ENCODE results near the gene HDGFL1. TPM values are rescaled to one million over a fixed set of nuclear protein-coding genes. Genes with fewer than 3 reads are reported as not detected.

The HDGFL1 gene
- total RNA-seq, 1 experiment from 2014 or later, result not detected

- DNase-seq (ENCODE audit: low spot score) (no peak), ATAC-seq (no peak)
- POLR2A ChIA-PET, result no interaction called here
- no peaks in the 10 kb centered on the region for H3K27me3 Mint-ChIP-seq (ENCODE audit: low read depth)
- no peak overlapping the region for H3K27ac Mint-ChIP-seq
- H3K36me3 Mint-ChIP-seq, result no peaks in the 10 kb centered on the region
- H3K9me3 Mint-ChIP-seq, result peaks cover 3% of the 10 kb centered on the region
- H3K4me3 Mint-ChIP-seq, result no peak overlapping the region
- CTCF ChIA-PET, result no interaction called here
- TF ChIP-seq NFATC4 (CRISPR knock-in tag; IDR thresholded peaks at IDR 0.05), result no peak
- TF ChIP-seq STAT6 (CRISPR knock-in tag; conservative IDR thresholded peaks at IDR 0.05; ENCODE audit: low read depth), result no peak
- TF ChIP-seq ZNF512 (CRISPR knock-in tag; IDR thresholded peaks at IDR 0.05; ENCODE audit: borderline replicate concordance), result no peak
- TF ChIP-seq ZNF263 (CRISPR knock-in tag; IDR thresholded peaks at IDR 0.05; ENCODE audit: low read depth), result no peak
- TF ChIP-seq PREB (CRISPR knock-in tag; IDR thresholded peaks at IDR 0.05; ENCODE audit: borderline replicate concordance), result no peak
- no peak for TF ChIP-seq MXD4 (CRISPR knock-in tag; IDR thresholded peaks at IDR 0.05; ENCODE audit: borderline replicate concordance)
- TF ChIP-seq ATF6 (CRISPR knock-in tag; IDR thresholded peaks at IDR 0.05), result no peak
- no peak for TF ChIP-seq FOXP4 (CRISPR knock-in tag; IDR thresholded peaks at IDR 0.05)
- H3K4me1 Mint-ChIP-seq, result no peaks in the 10 kb centered on the region
Observed at GRCh38 chr6:22545051-22545450, 24.3 kb upstream of the HDGFL1 start.

GRCh38 chr6:22546236-22546635 lies 23.1 kb upstream of the HDGFL1 start:
- peaks cover 8% of the 10 kb centered on the region for H3K9me3 Mint-ChIP-seq
- 0 out of 2 replicates have a peak, but pooled peaks cover under 1% of the 10 kb centered on the region for H3K36me3 Mint-ChIP-seq
- no peaks in the 10 kb centered on the region for H3K4me1 Mint-ChIP-seq
- POLR2A ChIA-PET, result no interaction called here
- CTCF ChIA-PET, result no interaction called here
- no peak overlapping the region for H3K4me3 Mint-ChIP-seq
- H3K27me3 Mint-ChIP-seq (ENCODE audit: low read depth), result no peaks in the 10 kb centered on the region
- DNase-seq (ENCODE audit: low spot score) (no peak), ATAC-seq (no peak)
- TF ChIP-seq NFYB (CRISPR knock-in tag; conservative IDR thresholded peaks at IDR 0.05; ENCODE audit: low read depth) (no peak), E2F4 (CRISPR knock-in tag; IDR thresholded peaks at IDR 0.05; ENCODE audit: borderline replicate concordance, low read depth) (no peak), ZNF219 (CRISPR knock-in tag; IDR thresholded peaks at IDR 0.05; ENCODE audit: borderline replicate concordance) (no peak), MAX (CRISPR knock-in tag; IDR thresholded peaks at IDR 0.05) (no peak), ETV6 (CRISPR knock-in tag; IDR thresholded peaks at IDR 0.05) (no peak), ZNF317 (CRISPR knock-in tag; IDR thresholded peaks at IDR 0.05; ENCODE audit: borderline replicate concordance, low read depth) (no peak), SOX15 (CRISPR knock-in tag; IDR thresholded peaks at IDR 0.05) (no peak), ZNF263 (CRISPR knock-in tag; IDR thresholded peaks at IDR 0.05; ENCODE audit: low read depth) (no peak)
- H3K27ac Mint-ChIP-seq, result no peak overlapping the region
